ENCODE measurements around the gene FMNL3.
"Not testable (repeated sequence)": the region's sequence is repeated elsewhere in the genome, so short reads cannot be mapped to it uniquely, and the experiment has no call there.

The FMNL3 gene

GRCh38 chr12:49707128-49707811, at the start of gene FMNL3:
FMNL3 (minus strand) TSS chr12:49707405; CDS start chr12:49707180, 225 bp downstream.
- Histone ChIP-seq H3K36me3 (ENCODE audit: insufficient read depth, low read length) (no peaks in the 10 kb centered on the region), H3K4me1 (ENCODE audit: control insufficient read depth, insufficient read depth, low read length, unreplicated experiment) (peaks cover 34% of the 10 kb centered on the region), H3K4me3 (ENCODE audit: low read depth, low read length) (peak within 1 kb of the TSS; percentile 86), H3K27ac (ENCODE audit: low read depth, low read length) (peak within 1 kb of the TSS; percentile 86), H2AFZ (ENCODE audit: low read length, unreplicated experiment) (peak within 1 kb of the TSS; percentile 85), H3K79me2 (ENCODE audit: control insufficient read depth, insufficient read depth, low read length, unreplicated experiment) (peaks cover 44% of the 10 kb centered on the region), H3K27me3 (ENCODE audit: insufficient read depth, low read length) (peaks cover 27% of the 10 kb centered on the region; the same call in 1 of the 2 replicates)

GRCh38 chr12:49750996-49751393, 43.8 kb upstream of the FMNL3 start:
- Histone ChIP-seq H3K27me3 (ENCODE audit: insufficient read depth, low read length) (no peaks in the 10 kb centered on the region), H3K36me3 (ENCODE audit: insufficient read depth, low read length) (peaks cover 33% of the 10 kb centered on the region), H3K79me2 (ENCODE audit: control insufficient read depth, insufficient read depth, low read length, unreplicated experiment) (peaks cover 94% of the 10 kb centered on the region), H3K27ac (ENCODE audit: low read depth, low read length) (peak overlapping the region; percentile 38), H2AFZ (ENCODE audit: low read length, unreplicated experiment) (no peak overlapping the region), H3K4me1 (ENCODE audit: control insufficient read depth, insufficient read depth, low read length, unreplicated experiment) (peaks cover 54% of the 10 kb centered on the region), H3K4me3 (ENCODE audit: low read depth, low read length) (no peak overlapping the region)

GRCh38 chr12:49750027-49750995, 43.1 kb upstream of the FMNL3 start:
- H3K27ac ChIP-seq (ENCODE audit: low read depth, low read length) = peak overlapping the region; percentile 38
- no peaks in the 10 kb centered on the region for H3K27me3 ChIP-seq (ENCODE audit: insufficient read depth, low read length)
- peaks cover 96% of the 10 kb centered on the region for H3K79me2 ChIP-seq (ENCODE audit: control insufficient read depth, insufficient read depth, low read length, unreplicated experiment)
- H3K4me1 ChIP-seq (ENCODE audit: control insufficient read depth, insufficient read depth, low read length, unreplicated experiment) = peaks cover 54% of the 10 kb centered on the region
- peak overlapping the region; percentile 36; the same call in 1 of the 2 replicates for H3K4me3 ChIP-seq (ENCODE audit: low read depth, low read length)
- no peak overlapping the region for H2AFZ ChIP-seq (ENCODE audit: low read length, unreplicated experiment)
- peaks cover 30% of the 10 kb centered on the region for H3K36me3 ChIP-seq (ENCODE audit: insufficient read depth, low read length)

- H2AFZ ChIP-seq (ENCODE audit: low read length, unreplicated experiment) = no peak overlapping the region
- peaks cover 97% of the 10 kb centered on the region for H3K79me2 ChIP-seq (ENCODE audit: control insufficient read depth, insufficient read depth, low read length, unreplicated experiment)
- no peaks in the 10 kb centered on the region for H3K27me3 ChIP-seq (ENCODE audit: insufficient read depth, low read length)
- H3K4me3 ChIP-seq (ENCODE audit: low read depth, low read length) = no peak overlapping the region
- peaks cover 61% of the 10 kb centered on the region for H3K4me1 ChIP-seq (ENCODE audit: control insufficient read depth, insufficient read depth, low read length, unreplicated experiment)
- no peak overlapping the region for H3K27ac ChIP-seq (ENCODE audit: low read depth, low read length)
- H3K36me3 ChIP-seq (ENCODE audit: insufficient read depth, low read length) = peaks cover 26% of the 10 kb centered on the region
Measured at GRCh38 chr12:49748800-49749199, 41.6 kb upstream of the FMNL3 start.

- Histone ChIP-seq H3K79me2 (ENCODE audit: control insufficient read depth, insufficient read depth, low read length, unreplicated experiment) (peaks cover 98% of the 10 kb centered on the region), H3K36me3 (ENCODE audit: insufficient read depth, low read length) (peaks cover 22% of the 10 kb centered on the region), H3K27me3 (ENCODE audit: insufficient read depth, low read length) (no peaks in the 10 kb centered on the region), H3K4me1 (ENCODE audit: control insufficient read depth, insufficient read depth, low read length, unreplicated experiment) (peaks cover 62% of the 10 kb centered on the region), H2AFZ (ENCODE audit: low read length, unreplicated experiment) (no peak overlapping the region), H3K4me3 (ENCODE audit: low read depth, low read length) (no peak overlapping the region), H3K27ac (ENCODE audit: low read depth, low read length) (no peak overlapping the region)
Measured at GRCh38 chr12:49748306-49748705, 41.1 kb upstream of the FMNL3 start.

GRCh38 chr12:49744363-49744885, 37.2 kb upstream of the FMNL3 start:
- H3K4me3 ChIP-seq (ENCODE audit: low read depth, low read length) = peak overlapping the region; percentile 47
- no peak overlapping the region for H3K27ac ChIP-seq (ENCODE audit: low read depth, low read length)
- no peaks in the 10 kb centered on the region for H3K27me3 ChIP-seq (ENCODE audit: insufficient read depth, low read length)
- H3K79me2 ChIP-seq (ENCODE audit: control insufficient read depth, insufficient read depth, low read length, unreplicated experiment) = peaks cover 76% of the 10 kb centered on the region
- H3K36me3 ChIP-seq (ENCODE audit: insufficient read depth, low read length) = peaks cover 11% of the 10 kb centered on the region; the same call in 1 of the 2 replicates
- H2AFZ ChIP-seq (ENCODE audit: low read length, unreplicated experiment) = no peak overlapping the region
- H3K4me1 ChIP-seq (ENCODE audit: control insufficient read depth, insufficient read depth, low read length, unreplicated experiment) = peaks cover 30% of the 10 kb centered on the region

- H3K4me1 ChIP-seq (ENCODE audit: control insufficient read depth, insufficient read depth, low read length, unreplicated experiment) = peaks cover 23% of the 10 kb centered on the region
- no peak overlapping the region for H2AFZ ChIP-seq (ENCODE audit: low read length, unreplicated experiment)
- H3K79me2 ChIP-seq (ENCODE audit: control insufficient read depth, insufficient read depth, low read length, unreplicated experiment) = peaks cover 53% of the 10 kb centered on the region
- H3K4me3 ChIP-seq (ENCODE audit: low read depth, low read length) = peak overlapping the region; percentile 98
- H3K27ac ChIP-seq (ENCODE audit: low read depth, low read length) = peak overlapping the region; percentile 94
- H3K27me3 ChIP-seq (ENCODE audit: insufficient read depth, low read length) = no peaks in the 10 kb centered on the region
- H3K36me3 ChIP-seq (ENCODE audit: insufficient read depth, low read length) = peaks cover 9% of the 10 kb centered on the region; the same call in 1 of the 2 replicates
Measured at GRCh38 chr12:49741882-49742620, 34.8 kb upstream of the FMNL3 start.

GRCh38 chr12:49740930-49741881, 34.0 kb upstream of the FMNL3 start, which contains the start of gene TMBIM6:
TMBIM6 (plus strand) TSS chr12:49741557; CDS start chr12:49752494, 10,937 bp downstream.
- Histone ChIP-seq H3K4me1 (ENCODE audit: control insufficient read depth, insufficient read depth, low read length, unreplicated experiment) (peaks cover 20% of the 10 kb centered on the region), H3K4me3 (ENCODE audit: low read depth, low read length) (peak within 1 kb of the TSS; percentile 98), H3K36me3 (ENCODE audit: insufficient read depth, low read length) (peaks cover 9% of the 10 kb centered on the region; the same call in 1 of the 2 replicates), H3K27ac (ENCODE audit: low read depth, low read length) (peak within 1 kb of the TSS; percentile 94), H3K27me3 (ENCODE audit: insufficient read depth, low read length) (no peaks in the 10 kb centered on the region), H3K79me2 (ENCODE audit: control insufficient read depth, insufficient read depth, low read length, unreplicated experiment) (peaks cover 44% of the 10 kb centered on the region), H2AFZ (ENCODE audit: low read length, unreplicated experiment) (peak within 1 kb of the TSS; percentile 89)

GRCh38 chr12:49740277-49740676, 33.1 kb upstream of the FMNL3 start:
- not testable (repeated sequence) for H3K4me3 ChIP-seq (ENCODE audit: low read depth, low read length); H3K36me3 ChIP-seq (ENCODE audit: insufficient read depth, low read length); H3K27ac ChIP-seq (ENCODE audit: low read depth, low read length); H3K27me3 ChIP-seq (ENCODE audit: insufficient read depth, low read length); H2AFZ ChIP-seq (ENCODE audit: low read length, unreplicated experiment)
- peaks cover 19% of the 10 kb centered on the region for H3K4me1 ChIP-seq (ENCODE audit: control insufficient read depth, insufficient read depth, low read length, unreplicated experiment)
- peaks cover 36% of the 10 kb centered on the region for H3K79me2 ChIP-seq (ENCODE audit: control insufficient read depth, insufficient read depth, low read length, unreplicated experiment)
